ENCODE data around the gene PIH1D1.

PIH1D1 gene

GRCh38 chr19:49411681-49412326 is 39.8 kb downstream of the PIH1D1 start:
- TF ChIP-seq CTCF (IDR thresholded peaks at IDR 0.05; ENCODE audit: low read depth, low read length) = no peak
- H3K4me3 ChIP-seq (replicated peaks in 1 of 2; ENCODE audit: low read depth in 2 of 2, low read length in 2 of 2) = no peak overlapping the region
- DNase-seq (ENCODE audit: low read depth in 2 of 2) = no peak

GRCh38 chr19:49409441-49410029 is 42.1 kb downstream of the PIH1D1 start:
- TF ChIP-seq CTCF (IDR thresholded peaks at IDR 0.05; ENCODE audit: low read depth, low read length) = no peak
- H3K4me3 ChIP-seq (replicated peaks in 1 of 2; ENCODE audit: low read depth in 2 of 2, low read length in 2 of 2) = no peak overlapping the region
- DNase-seq (ENCODE audit: low read depth in 2 of 2) = no peak

GRCh38 chr19:49408816-49409440 is 42.7 kb downstream of the PIH1D1 start:
- no peak for DNase-seq (ENCODE audit: low read depth in 2 of 2)
- H3K4me3 ChIP-seq (replicated peaks in 1 of 2; ENCODE audit: low read depth in 2 of 2, low read length in 2 of 2) = no peak overlapping the region
- TF ChIP-seq CTCF (IDR thresholded peaks at IDR 0.05; ENCODE audit: low read depth, low read length) = no peak

DNA sequence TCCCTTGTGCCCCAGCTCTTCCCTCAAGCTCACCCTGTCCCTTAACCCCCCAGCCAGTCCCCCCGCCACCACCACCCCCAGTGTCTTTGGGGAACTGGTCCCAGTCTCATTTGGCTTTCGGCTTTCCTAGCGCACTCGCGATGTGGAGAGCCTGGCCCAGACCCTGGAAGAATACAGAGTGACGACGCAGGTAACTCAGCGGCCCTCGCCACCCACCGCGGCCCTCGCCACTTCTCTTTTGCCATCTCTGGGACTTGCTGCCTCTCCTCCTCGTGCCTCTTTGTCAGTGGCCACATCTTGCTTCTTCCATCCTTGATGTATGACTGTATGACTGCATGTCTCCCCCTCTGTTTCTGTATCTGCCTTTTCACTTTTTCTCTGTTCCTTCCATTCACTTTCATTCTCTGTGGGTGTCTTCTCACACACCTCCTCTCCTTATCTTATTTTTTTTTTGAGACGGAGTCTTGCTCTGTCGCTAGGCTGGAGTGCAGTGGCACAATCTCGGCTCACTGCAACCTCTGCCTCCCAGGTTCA is 44.1 kb downstream of the PIH1D1 start:
- no peak overlapping the region for H3K4me3 ChIP-seq (replicated peaks in 1 of 2; ENCODE audit: low read depth in 2 of 2, low read length in 2 of 2)
- no peak for DNase-seq (ENCODE audit: low read depth in 2 of 2)
- no peak for TF ChIP-seq CTCF (IDR thresholded peaks at IDR 0.05; ENCODE audit: low read depth, low read length)

- no peak for TF ChIP-seq CTCF (IDR thresholded peaks at IDR 0.05; ENCODE audit: low read depth, low read length)
Observed at GRCh38 chr19:49407079-49407478, 44.5 kb downstream of the PIH1D1 start.

DNA sequence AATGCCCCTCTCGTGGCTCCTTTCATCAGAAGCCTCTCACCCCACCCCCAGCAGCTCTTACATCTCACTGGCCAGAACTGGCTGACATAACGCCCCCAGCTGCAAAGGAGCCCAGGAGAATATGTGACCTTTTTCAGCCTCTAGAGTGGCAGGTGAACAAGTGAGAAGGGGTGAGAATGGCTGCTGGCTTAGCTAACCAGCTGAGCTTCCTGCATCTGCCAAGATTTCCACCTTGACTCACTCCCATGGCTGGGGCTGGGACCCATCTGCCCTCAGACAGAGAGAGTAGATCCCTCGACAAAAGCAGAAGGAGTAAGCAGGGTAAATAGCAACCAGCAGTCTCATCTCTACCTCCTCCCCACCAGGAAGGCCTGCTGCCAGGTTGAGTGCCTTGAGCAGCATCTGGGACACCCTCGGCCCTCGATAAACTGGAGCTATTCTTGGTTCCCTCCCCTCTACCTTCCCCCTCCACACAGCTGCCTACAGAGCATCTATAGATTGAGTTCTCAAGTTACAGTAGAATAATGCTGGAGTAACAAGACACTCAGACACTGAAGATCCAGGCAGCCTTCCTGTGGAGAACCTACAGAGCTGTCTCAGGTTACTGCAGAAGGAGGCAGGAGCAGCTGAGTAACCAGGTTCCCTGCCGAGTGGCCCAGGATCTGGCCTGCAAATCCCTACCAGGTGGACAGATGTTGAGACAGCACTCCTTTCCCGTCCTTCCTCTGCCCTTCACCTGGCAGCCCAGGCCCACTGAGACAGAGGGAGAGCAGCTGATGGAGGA is 48.0 kb downstream of the PIH1D1 start:
- DNase-seq (ENCODE audit: low read depth in 2 of 2) = no peak
- H3K4me3 ChIP-seq (replicated peaks in 1 of 2; ENCODE audit: low read depth in 2 of 2, low read length in 2 of 2) = no peak overlapping the region
- no peak for TF ChIP-seq CTCF (IDR thresholded peaks at IDR 0.05; ENCODE audit: low read depth, low read length)

More at GRCh38 chr19:49407079-49407478, 44.5 kb downstream of the PIH1D1 start:
- no peak for DNase-seq (ENCODE audit: low read depth in 2 of 2)
- H3K4me3 ChIP-seq (replicated peaks in 1 of 2; ENCODE audit: low read depth in 2 of 2, low read length in 2 of 2) = no peak overlapping the region

Data from cardiac fibroblast (primary cell).